Activated CD8-positive, alpha-beta memory T cell treated with anti-CD3 and anti-CD28 coated beads, Interleukin-2, amount 50 U/mL, for 24 hours (primary cell): ENCODE data around the gene COL7A1.
A peak's percentile ranks its signal among the peaks of the same experiment; 100 is the strongest.
"Not testable (repeated sequence)": the region's sequence is repeated elsewhere in the genome, so short reads cannot be mapped to it uniquely, and the experiment has no call there.

ENCODE experiments used
- DNase-seq: peaks from one replicate; pipeline ENCODE4 v3.0.0-alpha.2; 2020; ENCODE audit errors: extremely low read depth

The COL7A1 gene

GRCh38 chr3:48563382-48563918 lies 31.7 kb downstream of the COL7A1 start, which contains the start of gene UCN2:
TSS of gene UCN2 (minus strand) at chr3:48563781. CDS start at chr3:48563124, 657 bp downstream.
- DNase-seq, result no peak

GRCh38 chr3:48562367-48563095 lies 32.6 kb downstream of the COL7A1 start:
- no peak for DNase-seq

- DNase-seq, result no peak
Measured at GRCh38 chr3:48561045-48561736, 33.9 kb downstream of the COL7A1 start.

GRCh38 chr3:48560648-48561018 lies 34.5 kb downstream of the COL7A1 start:
- DNase-seq, result no peak

- DNase-seq, result no peak
Measured at GRCh38 chr3:48558493-48559134, 36.5 kb downstream of the COL7A1 start.

GRCh38 chr3:48556796-48557626 lies 38.1 kb downstream of the COL7A1 start, which contains the start of gene PFKFB4:
TSS of gene PFKFB4 (minus strand) at chr3:48556803. CDS start at chr3:48556777, 26 bp downstream.
- DNase-seq, result peak; percentile 99

GRCh38 chr3:48555949-48556795 lies 39.0 kb downstream of the COL7A1 start:
- no peak for DNase-seq

GRCh38 chr3:48555231-48555948 lies 39.7 kb downstream of the COL7A1 start:
- DNase-seq, result no peak

- no peak for DNase-seq
Measured at GRCh38 chr3:48553886-48554845, 41.0 kb downstream of the COL7A1 start.

GRCh38 chr3:48553361-48553760 lies 41.8 kb downstream of the COL7A1 start:
- DNase-seq, result no peak

- no peak for DNase-seq
Measured at GRCh38 chr3:48552111-48552951, 42.8 kb downstream of the COL7A1 start.

- not testable (repeated sequence) for DNase-seq
Measured at GRCh38 chr3:48551651-48552050, 43.5 kb downstream of the COL7A1 start.

GRCh38 chr3:48548729-48549705 lies 46.1 kb downstream of the COL7A1 start:
- DNase-seq, result peak; percentile 64

- DNase-seq, result no peak
Measured at GRCh38 chr3:48548126-48548525, 47.0 kb downstream of the COL7A1 start.

- DNase-seq, result no peak
Measured at GRCh38 chr3:48546203-48546829, 48.8 kb downstream of the COL7A1 start.

GRCh38 chr3:48544141-48544540 lies 51.0 kb downstream of the COL7A1 start:
- DNase-seq, result no peak
